Stimulated activated CD8-positive, alpha-beta memory T cell treated with anti-CD3 and anti-CD28 coated beads, Interleukin-7, amount 100 ng/mL, for 4 hours (primary cell): ENCODE results near the gene GPD2.
"Not testable (repeated sequence)": the region's sequence is repeated elsewhere in the genome, so short reads cannot be mapped to it uniquely, and the experiment has no call there.

Experiments
- DNase-seq, 2 donors: peaks; one replicate each; pipeline ENCODE4 v3.0.0-alpha.2; 2020; ENCODE audit warnings: low read depth in 2 of 2

Gene GPD2

GRCh38 chr2:156476021-156476849 is 40.1 kb downstream of the GPD2 start:
- DNase-seq = no peak

DNA sequence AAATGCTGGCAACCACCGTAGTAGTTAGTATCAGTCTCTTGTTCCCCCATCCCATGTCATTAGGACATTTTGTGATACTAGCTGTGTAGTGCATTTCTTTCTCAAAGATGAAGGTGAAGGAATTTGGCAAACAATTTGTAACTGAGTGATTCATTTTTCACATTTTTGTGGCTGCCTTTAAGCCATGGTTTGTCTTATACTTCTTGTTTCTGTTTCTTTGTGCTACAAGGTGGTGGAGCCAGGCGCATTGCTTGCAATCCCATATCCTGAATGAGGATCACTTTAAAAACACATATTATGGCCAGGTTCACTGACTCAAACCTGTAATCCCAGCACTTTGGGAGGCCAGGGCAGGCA is 40.6 kb downstream of the GPD2 start:
- no peak for DNase-seq

GRCh38 chr2:156480376-156480775 is 44.2 kb downstream of the GPD2 start:
- no peak for DNase-seq

- no peak for DNase-seq
Measured at GRCh38 chr2:156481312-156481711, 45.1 kb downstream of the GPD2 start.

GRCh38 chr2:156483741-156484173 is 47.6 kb downstream of the GPD2 start:
- no peak for DNase-seq

DNA sequence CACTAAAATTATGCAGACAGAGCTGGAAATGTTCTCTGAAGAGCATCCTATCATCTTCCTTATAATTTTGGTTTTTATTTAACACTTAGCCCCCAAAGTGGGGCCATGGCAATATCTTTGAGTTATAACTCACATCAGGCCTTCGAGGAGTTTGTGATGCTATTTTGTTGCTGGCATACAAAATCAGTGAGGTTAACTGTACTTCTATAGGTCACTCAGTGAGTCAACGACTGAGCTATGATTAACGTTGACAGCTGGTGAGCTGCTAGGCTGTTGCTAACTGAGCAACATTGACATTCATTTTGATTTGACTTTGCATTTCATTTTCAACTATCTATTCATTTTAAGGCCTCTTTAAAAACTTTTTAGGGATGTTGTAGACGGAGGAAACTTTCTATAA is 50.0 kb downstream of the GPD2 start:
- no peak for DNase-seq

GRCh38 chr2:156486614-156487013 is 50.4 kb downstream of the GPD2 start:
- no peak for DNase-seq

DNA sequence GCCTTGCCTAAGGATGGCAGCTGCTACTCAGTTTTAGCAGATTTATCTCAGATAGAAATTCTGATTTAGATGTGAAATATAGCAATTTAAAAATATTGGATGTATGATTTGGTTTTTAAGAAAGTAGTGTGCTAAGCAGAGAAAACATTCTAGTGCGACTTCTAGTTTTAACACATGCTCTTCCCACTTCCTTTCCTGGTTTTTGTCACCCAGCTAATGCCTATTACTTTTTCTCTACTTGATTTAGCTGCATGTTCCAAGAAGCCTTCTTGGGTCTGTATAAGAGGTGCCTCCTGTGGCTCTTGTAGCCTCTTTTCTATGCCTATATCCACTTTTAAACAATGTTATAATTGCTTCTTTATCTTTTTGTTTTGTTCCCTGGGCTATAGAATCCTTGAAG is 53.0 kb downstream of the GPD2 start:
- no peak for DNase-seq

- DNase-seq = no peak
Measured at GRCh38 chr2:156489750-156490465, 53.7 kb downstream of the GPD2 start.

DNA sequence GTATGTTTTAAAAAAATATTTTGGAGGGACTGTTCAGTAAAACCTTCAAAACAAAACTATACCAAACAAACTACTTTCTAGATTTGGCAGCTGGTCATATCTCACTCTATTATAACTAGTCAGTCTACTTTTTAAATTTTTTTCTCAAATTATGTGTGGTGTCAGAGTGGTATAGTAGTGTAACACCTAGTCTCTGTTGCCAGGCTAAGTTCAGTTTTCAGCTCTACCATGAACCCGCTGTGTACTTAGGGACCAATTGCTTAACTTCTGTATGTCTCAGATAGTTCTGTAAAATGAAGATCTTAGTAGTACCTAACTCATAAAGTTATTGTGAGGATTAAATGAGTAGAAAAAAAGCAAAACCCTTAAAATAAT is 54.3 kb downstream of the GPD2 start:
- DNase-seq = no peak

DNA sequence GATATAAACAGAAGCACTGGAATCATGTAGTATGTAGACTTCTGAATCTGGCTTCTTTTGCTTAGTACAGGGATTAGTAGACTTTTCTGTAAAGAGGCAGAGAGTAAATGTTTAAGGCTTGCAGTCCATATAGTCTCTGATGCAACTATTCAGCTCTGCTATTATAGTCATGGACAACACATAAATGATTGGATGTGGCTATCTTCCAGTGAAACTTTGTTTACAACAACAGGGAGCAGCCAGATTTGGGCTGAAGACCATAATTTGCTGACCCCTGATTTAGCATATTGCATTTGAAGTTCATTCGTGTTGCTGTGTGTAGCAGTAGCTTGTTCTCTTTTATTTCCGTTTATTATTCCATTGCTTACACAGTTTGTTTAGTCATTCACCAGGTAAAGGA is 55.0 kb downstream of the GPD2 start:
- no peak for DNase-seq

DNA sequence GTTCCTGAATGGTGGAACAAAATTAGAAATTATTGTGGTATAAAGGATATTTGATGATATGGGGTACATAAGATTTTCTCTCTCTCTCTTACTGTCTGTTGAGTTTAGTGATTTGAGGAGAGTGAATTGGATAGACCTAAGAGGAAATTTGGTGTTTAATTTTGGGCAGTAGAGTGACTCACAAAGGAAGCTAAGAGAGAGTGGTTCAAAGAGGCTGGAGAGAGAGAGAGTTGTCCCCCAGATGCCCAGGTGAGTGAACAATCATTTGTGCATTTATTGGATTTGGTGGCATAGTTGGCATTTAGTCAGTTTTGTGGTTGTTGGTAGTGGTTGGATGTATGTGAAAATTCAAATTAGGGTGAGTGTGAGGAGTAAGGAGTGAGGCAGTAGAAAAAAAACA is 56.8 kb downstream of the GPD2 start:
- no peak for DNase-seq

- not testable (repeated sequence) for DNase-seq
Measured at GRCh38 chr2:156495998-156496397, 59.8 kb downstream of the GPD2 start.

- DNase-seq = no peak
Measured at GRCh38 chr2:156505696-156506095, 69.5 kb downstream of the GPD2 start.

DNA sequence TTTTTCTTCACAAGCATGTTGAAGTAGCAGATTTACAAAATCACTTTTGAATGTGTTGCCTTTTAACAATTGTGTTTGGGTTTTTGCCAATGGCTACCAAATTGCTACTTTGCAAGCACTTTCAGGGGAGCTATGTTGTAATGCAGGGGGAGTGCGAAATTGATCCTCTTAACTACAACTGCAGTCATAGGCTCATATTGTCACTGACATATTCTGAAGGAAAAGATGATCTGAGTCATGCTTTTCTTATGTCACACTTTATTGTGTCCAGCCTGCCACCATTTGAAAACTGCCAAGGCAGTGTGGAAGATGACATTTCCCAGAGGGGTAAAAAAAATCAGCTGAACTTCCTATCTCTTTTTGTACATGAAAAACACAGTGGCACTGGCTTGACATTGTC is 74.9 kb downstream of the GPD2 start:
- DNase-seq = no peak

DNA sequence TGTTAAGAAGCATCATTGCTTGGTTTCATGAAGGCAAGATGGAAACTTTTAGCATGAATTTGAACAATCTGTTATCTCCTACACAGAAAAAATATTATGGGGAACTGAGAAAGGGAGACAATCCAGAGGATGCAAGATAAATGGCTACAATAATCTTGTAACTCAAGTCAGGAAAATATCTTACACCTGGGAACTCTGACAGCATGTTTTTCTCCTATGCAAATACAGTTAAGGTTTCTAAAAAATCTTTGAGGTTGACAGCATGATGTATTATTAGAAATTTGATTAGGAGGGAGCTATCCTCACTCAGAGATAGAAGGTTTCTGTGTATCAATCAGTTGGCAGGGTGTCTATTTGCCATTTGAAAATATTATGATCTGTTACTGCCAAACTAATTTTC is 75.6 kb downstream of the GPD2 start:
- no peak for DNase-seq

DNA sequence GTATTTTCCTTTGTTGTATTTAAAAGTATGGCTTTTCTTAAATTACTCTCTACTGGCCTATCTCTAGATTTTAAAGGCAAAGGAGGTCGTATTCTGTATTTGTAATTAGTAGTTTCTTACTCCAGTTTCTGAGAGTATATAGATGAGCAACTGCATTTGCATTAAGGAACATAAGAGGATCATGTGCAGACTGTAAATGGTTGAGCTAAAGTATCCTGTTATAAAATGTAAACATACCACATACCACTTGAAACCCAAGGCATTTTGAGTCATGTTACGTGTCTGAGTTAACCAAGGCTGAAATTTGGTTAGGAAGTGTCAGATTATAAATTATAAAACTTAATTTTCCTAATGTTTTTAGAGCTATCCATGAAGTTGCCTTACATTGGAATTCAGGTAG is 76.3 kb downstream of the GPD2 start:
- DNase-seq = no peak

- DNase-seq = no peak
Measured at GRCh38 chr2:156513219-156513618, 77.0 kb downstream of the GPD2 start.

DNA sequence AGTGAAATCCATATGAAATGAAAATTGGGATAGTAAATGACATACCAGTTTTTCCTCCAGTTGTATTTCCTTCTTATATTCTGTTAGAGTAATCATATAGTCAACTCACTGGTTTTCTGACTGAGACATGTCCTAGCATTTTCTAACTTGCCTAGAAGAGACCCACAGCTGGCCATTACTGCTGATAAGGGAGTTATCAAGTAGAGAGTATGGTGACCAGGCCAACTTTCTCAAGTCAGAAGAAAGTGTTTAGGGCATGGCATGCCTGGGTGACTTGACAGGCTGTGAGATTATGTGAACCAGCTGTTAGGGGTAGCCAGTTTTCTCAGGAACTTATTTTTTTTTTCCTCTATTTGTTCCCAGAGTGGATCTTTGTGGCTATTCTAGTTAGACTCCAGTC is 81.2 kb downstream of the GPD2 start:
- DNase-seq = no peak

- DNase-seq = no peak
Measured at GRCh38 chr2:156518138-156518537, 82.0 kb downstream of the GPD2 start.

DNA sequence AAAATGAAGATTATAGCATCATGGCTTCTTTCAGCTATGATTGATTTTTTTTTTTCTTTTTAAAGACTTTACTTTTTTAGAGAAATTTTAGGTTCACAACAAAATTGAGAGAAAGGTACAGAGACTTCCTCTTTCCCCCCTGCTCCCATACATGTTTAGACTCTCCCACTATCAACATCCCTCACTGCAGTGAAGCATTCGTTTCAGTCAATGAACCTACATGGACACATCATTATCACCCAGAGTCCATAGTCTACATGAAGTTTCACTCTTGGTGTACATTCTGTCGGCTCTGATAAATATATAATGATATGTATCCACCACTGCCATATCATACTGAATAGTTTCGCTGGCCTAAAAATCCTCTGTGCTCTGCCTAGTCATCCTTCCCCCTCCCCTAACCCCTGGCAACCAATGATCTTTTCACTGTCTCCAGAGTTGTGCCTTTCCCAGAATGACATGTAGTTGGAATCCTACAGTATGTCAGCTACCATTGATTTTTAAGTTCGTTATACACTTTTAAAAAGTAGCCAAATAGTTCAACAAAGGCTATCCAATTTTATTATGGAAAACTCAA is 86.8 kb downstream of the GPD2 start:
- DNase-seq = no peak

DNA sequence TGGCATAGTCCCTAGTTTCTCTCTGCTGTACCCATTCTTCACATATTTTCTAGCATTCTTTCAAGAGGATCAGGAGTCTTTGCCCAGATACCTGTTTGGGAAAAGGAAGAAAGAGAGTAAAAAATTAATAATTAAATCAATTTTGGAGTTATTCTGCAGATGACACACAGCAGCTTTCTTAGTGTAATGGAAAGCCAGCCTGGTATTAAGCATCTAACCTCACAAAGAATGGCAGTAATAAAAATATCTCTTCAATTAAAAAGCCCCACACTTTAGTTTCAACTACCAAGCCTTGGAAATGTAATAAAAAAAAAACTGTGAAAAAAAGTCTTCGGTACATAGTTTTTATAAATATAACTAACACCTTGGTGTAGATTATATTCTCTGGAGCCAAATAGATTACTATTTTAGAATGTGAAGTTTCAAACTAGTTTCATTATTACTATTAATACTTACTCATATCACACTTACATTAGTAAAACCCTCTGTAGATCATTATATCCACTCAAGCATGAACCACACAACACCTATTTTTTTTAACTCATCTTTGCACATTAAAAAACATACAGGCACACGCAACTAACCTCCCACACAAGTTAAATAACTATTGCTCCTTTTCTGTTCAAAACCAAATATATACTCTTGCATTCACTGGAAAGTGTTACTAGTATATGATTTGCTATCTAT is 90.9 kb downstream of the GPD2 start:
- no peak for DNase-seq

DNA sequence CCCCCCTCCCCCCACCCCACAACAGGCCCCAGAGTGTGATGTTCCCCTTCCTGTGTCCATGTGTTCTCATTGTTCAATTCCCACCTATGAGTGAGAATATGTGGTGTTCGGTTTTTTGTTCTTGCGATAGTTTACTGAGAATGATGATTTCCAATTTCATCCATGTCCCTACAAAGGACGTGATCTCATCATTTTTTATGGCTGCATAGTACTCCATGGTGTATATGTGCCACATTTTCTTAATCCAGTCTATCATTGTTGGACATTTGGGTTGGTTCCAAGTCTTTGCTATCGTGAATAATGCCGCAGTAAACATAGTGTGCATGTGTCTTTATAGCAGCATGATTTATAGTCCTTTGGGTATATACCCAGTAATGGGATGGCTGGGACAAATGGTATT is 92.4 kb downstream of the GPD2 start:
- DNase-seq = not testable (repeated sequence)
